ENCODE results near the gene MTCL1. TPM values are rescaled to one million over a fixed set of nuclear protein-coding genes. Genes with fewer than 3 reads are reported as not detected.
A peak's percentile ranks its signal among the peaks of the same experiment; 100 is the strongest.

Gene MTCL1
- total and polyA plus RNA-seq, 11 donors, result 4.7 to 17.7 (median 9.5) TPM

- Histone ChIP-seq H3K36me3 (peaks cover 0 to 5% (median 0%) of the 10 kb centered on the region in 9 donors), H3K27me3 (no peaks in the 10 kb centered on the region), H3K27ac (no peak overlapping the region), H3K4me3 (no peak overlapping the region), H3K9me3 (no peaks in the 10 kb centered on the region), H3K4me1 (peaks cover 0 to 4% (median 0%) of the 10 kb centered on the region in 12 donors)
- ATAC-seq (no peak), DNase-seq (no peak)
- intact Hi-C loops (cut with DNase I), result no loop called here
- no peak for TF ChIP-seq CTCF (IDR thresholded peaks at IDR 0.05)
- 56 to 75% (median 66%) methylated on average over 4 of the region's 4 CpGs for WGBS, 4 donors
These were observed 85.9 kb downstream of the MTCL1 start for GRCh38 chr18:8791171-8791651.

- DNase-seq (no peak), ATAC-seq (no peak)
- TF ChIP-seq CTCF (IDR thresholded peaks at IDR 0.05) (no peak), POLR2A (IDR thresholded peaks at IDR 0.05) (no peak)
- 91 to 92% (median 91%) methylated on average over 16 of the region's 16 CpGs for WGBS, 4 donors
- H3K27ac ChIP-seq, result peak overlapping the region in 1 of 12 donors; percentile 26
- peaks cover 0 to 14% (median 0%) of the 10 kb centered on the region in 9 donors for H3K36me3 ChIP-seq
- no peaks in the 10 kb centered on the region for H3K9me3 ChIP-seq
- H3K27me3 ChIP-seq, result no peaks in the 10 kb centered on the region
- peaks cover 0 to 4% (median 0%) of the 10 kb centered on the region in 12 donors for H3K4me1 ChIP-seq
- intact Hi-C loops (cut with DNase I), result no loop called here
- no peak overlapping the region for H3K4me3 ChIP-seq
These were observed 87.4 kb downstream of the MTCL1 start for GRCh38 chr18:8792688-8793316.

GRCh38 chr18:8793445-8794155 lies 88.2 kb downstream of the MTCL1 start:
- no peak for DNase-seq
- Histone ChIP-seq H3K4me3 (no peak overlapping the region), H3K36me3 (peaks cover 0 to 14% (median 0%) of the 10 kb centered on the region in 9 donors), H3K4me1 (peaks cover 0 to under 1% (median 0%) of the 10 kb centered on the region in 12 donors), H3K27ac (no peak overlapping the region), H3K27me3 (no peaks in the 10 kb centered on the region), H3K9me3 (no peaks in the 10 kb centered on the region)
- 83 to 90% (median 88%) methylated on average over 13 of the region's 13 CpGs for WGBS, 4 donors
- intact Hi-C loops (cut with DNase I), result no loop called here
- no peak for ATAC-seq
- TF ChIP-seq POLR2A (IDR thresholded peaks at IDR 0.05) (no peak), CTCF (IDR thresholded peaks at IDR 0.05) (no peak)

GRCh38 chr18:8794156-8794933 lies 89.0 kb downstream of the MTCL1 start:
- Histone ChIP-seq H3K4me1 (peaks cover 0 to 7% (median 0%) of the 10 kb centered on the region in 12 donors), H3K4me3 (no peak overlapping the region), H3K27me3 (no peaks in the 10 kb centered on the region), H3K9me3 (no peaks in the 10 kb centered on the region), H3K36me3 (peaks cover 0 to 14% (median 0%) of the 10 kb centered on the region in 9 donors), H3K27ac (no peak overlapping the region)
- TF ChIP-seq POLR2A (IDR thresholded peaks at IDR 0.05), result no peak
- intact Hi-C loops (cut with DNase I), result no loop called here
- 85 to 89% (median 87%) methylated on average over 12 of the region's 12 CpGs for WGBS, 4 donors
- ATAC-seq (no peak), DNase-seq (no peak)

Data from heart left ventricle (tissue), 16 donors.